Tracheal epithelial cell (primary cell): ENCODE data around the gene MRPL9. TPM values are rescaled to one million over a fixed set of nuclear protein-coding genes. Genes with fewer than 3 reads are reported as not detected.

Source experiments
- total RNA-seq: library from RNA; depleted of rRNA; stranded (reverse); fragments of >200 nt; gene quantifications from 2 replicates; pipeline ENCODE4 v1.2.1, GENCODE V29; 2014

The MRPL9 gene
- 69.9 and 101 TPM in 2 replicates for total RNA-seq

DNA sequence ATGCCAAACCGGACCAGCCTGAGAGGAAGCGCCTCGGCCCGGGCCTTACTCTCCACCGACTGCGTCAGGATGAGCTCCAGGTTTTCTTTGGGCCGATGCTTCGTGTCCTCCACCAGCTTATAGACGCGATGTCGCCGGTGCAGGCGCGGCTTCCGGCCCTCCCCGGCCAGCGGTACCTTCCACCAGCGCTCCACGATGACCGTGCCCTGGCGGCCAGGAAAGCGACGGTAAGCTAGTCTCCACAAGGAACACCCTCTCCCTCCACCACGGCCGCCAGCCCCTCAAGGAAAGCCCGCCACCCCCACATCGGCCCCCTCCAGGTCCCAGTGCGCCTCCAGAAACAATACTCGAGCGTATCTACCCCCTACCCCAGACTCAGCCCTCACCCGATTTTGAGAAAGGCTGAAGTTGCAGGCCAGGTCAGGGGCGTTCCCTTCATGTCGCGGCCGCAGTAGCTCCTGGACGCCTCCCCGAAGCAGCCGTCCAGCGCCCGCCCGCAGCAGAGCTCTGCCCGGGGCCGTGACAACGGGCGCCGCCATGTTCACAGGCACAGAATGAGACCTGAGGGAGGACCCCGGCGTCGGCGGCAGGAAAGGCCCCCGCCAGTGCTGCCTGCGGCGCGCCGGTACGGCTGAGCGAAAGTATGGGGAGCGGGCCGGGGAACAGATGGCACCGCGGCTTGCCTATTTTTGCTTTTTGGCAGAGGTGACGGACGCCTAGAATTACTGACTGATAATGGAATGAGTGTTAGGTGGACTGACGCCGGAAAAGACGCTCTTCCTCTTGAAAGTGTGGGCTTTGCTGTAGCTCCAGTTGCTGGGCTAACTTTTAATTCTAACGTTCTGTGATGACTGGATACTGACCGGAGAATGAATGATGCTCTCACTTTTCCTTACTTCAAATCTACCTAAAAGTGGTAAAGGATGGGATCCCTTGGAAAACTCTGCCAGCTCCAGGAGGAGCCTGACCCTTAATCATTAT is at the start of gene MRPL9:
TSS of gene MRPL9 (minus strand) at position 556 of the 981 bp plus-strand sequence. CDS start at position 539, 17 bp downstream.

DNA sequence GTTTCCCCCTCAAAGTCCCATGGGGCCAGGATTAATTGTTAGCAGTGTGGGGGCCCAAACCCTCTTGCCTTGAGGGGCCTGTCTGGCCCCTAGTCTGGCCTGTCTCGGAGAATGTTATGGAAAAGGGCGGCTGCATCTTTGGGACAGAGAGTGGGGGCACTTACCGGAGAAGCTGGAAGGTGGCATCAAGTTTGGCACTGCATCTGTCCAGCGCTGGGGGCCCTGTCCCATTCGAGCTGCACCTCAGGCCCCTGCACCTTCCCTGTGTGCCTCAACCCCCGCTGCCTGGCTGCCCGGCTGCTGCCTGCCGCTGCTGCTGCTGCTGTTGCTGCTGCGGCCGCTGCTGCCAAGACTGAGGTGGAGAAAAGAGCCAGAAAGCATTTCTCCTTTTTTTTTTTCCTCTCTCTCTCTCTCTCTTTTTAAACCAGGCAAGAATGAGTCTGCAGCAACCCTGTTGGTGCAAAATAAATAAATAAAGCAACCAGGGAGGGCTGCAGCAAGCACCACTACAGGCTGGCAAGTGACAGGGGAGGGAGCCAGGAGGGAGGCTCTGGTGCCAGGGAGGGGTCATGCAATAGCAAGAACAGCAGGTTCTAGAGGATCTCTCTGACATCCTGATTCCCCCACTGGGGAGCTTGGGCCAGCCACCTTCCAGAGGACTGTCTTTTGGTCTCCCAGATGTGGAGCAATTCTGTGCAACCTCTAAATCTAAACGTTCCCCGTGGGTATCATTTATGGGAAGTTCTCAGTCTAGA is 41.9 kb upstream of the MRPL9 start, which contains the start of gene LINGO4:
TSS of gene LINGO4 (minus strand) at position 354 of the 755 bp plus-strand sequence. CDS start 2,715 bp downstream, outside the sequence.

DNA sequence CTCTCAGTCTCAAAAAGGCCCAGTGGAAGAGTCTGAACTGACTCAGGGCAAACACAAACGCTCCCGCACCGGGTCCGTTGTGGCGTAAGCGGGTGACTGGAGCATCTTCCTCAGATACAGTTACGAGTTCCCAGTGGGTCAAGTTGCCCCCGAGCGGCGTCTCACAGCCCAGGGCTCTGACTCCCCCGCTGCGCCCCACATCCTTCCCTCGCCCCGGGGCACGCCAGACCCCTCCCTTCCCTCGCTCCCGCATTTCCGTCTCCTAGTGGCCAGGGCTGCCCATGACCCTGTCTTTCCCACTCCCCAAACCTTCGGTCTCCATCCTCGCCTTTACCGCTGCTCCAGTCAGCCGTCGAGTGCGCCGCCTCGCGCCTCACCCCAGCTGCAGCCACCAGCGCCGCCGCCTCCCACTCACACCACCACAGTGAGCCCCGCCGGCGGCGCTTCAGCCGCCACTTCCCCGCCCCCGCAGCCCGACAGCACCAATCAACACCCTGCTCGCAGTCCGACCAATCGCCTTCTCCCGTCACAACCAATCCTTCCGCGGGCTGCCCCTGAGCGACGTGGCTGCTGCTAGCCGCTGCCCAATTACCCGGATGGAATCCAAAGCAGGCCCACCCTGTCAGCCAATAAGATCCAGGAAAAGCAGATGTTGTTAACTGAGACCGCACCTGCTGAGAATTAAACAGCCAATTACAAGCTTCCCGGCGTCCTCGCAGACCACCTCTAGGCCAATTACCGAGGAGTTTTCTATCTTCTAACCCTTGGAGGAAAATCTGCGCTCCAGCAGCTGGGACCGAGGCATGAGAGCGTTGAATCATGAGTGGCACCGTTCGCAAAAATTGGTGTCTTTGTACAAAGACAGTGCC is 27.0 kb upstream of the MRPL9 start, which contains the start of gene TDRKH:
TSS of gene TDRKH (minus strand) at position 430 of the 869 bp plus-strand sequence. CDS start 7,478 bp downstream, outside the sequence.

DNA sequence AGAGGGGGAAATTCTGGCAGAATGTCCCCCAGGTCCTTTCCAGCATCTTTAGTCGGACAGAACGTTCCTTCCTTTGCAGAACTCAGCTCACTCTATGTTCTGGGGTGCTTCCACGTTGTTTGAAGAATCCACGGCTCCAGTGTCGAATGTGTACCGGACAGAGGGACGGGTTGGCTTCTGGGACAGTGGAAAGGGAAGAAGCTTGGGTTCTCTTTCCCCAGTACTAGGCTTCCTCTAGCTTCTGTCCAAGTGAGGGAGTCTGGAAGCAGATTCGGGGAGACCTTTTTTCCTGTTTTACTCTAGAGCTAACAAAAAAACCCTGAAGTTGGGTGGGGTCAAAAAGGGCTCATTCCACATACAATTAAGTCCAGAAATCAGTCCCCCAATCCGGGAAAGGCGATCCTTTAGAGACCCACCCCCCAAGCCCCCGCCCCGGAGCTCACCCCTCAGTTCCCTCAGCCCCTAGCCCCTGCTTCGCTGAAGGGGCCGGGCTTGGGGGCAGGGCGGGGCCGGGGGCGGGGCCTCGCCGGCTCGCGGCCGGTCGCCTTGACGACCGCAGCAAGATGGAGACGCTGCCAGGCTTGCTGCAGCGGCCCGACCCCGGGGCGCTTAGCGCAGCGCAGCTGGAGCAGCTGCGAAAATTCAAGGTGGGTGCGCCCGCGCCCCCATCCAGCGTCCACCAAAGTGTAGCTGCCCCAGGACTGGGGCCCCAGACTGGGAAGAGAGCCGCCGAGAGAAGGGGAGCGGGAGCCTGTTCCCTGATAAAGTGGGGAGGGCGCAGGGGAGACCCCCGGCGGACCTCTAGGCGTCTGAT is 42.1 kb downstream of the MRPL9 start, which contains the start of gene RIIAD1:
TSS of gene RIIAD1 (plus strand) at position 549 of the 814 bp plus-strand sequence. CDS start at position 564, 15 bp downstream.

DNA sequence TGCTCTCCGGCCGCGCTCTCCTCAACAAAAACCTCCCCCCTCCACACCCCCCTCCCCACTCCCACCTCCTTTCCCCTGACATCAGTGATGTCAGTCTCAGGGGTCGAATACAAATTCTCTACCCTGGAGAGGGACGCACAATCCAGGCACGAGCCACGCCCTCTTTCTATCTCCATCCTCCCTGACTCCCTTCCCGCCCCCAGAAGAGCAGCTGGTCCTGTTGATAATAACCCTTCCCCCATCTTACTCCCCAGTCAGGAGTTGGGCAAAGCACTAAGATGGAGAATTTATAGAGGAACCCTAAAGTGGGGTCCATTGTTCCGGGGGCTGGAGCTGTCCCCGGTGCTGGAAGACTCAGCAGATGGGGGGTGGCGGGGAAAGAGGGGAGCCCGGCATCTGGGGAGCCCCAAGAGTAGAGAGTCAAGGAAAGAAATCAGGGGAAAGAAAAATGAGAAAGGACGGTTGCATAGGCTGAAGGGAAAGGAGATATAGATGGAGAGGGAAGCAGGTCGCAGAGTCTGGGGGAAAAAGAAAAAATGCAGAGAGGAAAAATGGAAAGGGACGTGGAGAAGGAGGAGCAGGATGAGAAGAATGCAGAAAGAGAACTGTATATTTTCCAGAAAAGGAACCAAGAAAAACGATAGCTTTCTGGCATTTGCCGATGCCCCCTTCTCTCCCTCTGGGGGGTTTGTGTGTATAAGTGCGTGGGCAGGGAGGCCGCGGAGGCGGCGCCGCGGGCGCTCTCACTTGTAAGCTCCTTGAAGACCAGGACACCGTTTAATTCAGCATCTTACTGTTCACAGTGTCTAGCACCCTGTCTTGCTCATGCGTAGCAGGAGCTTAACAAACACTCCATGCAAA is 46.3 kb downstream of the MRPL9 start, which contains the start of gene CELF3:
TSS of gene CELF3 (minus strand) at position 33 of the 861 bp plus-strand sequence. CDS start 783 bp downstream, outside the sequence.

Other genes with a start within 250 kb of the MRPL9 start
- 15.1 and 50.6 TPM in 2 replicates for gene TUFT1, start 223.2 kb downstream of the MRPL9 start, total RNA-seq
- 18.8 and 19.0 TPM in 2 replicates for gene SNX27, start 151.4 kb downstream of the MRPL9 start, total RNA-seq
- gene CELF3, start 46.7 kb downstream of the MRPL9 start, total RNA-seq = not detected in 2 replicates
- gene RIIAD1, start 42.0 kb downstream of the MRPL9 start, total RNA-seq = not detected in 2 replicates
- gene TDRKH, start 27.0 kb upstream of the MRPL9 start, total RNA-seq = 5.1 and 7.7 TPM in 2 replicates
- not detected in 2 replicates for gene LINGO4, start 41.9 kb upstream of the MRPL9 start, total RNA-seq
- gene RORC, start 68.3 kb upstream of the MRPL9 start, total RNA-seq = 0.48 and 1.9 TPM in 2 replicates
- gene C2CD4D, start 76.3 kb upstream of the MRPL9 start, total RNA-seq = under 0.01 TPM in 1 of 2 replicates, not detected in the other
- not detected in 2 replicates for gene THEM5, start 90.2 kb upstream of the MRPL9 start, total RNA-seq
- gene THEM4, start 146.0 kb upstream of the MRPL9 start, total RNA-seq = 4.6 and 9.8 TPM in 2 replicates
- gene S100A10, start 230.4 kb upstream of the MRPL9 start, total RNA-seq = 165 and 194 TPM in 2 replicates